Liver (tissue), 3 donors: ENCODE data around the gene UBE2R2.

Experiments used
- ATF3 ChIP-seq: IDR thresholded peaks from 2 replicates; pipeline ENCODE4 v1.6.1; 2016; ENCODE audit warnings: antibody characterized with exemption
- CTCF ChIP-seq: fragments of 150-350 bp; IDR thresholded peaks from 2 replicates; pipeline ENCODE4 v1.5.1; 2017; ENCODE audit warnings: improper control_type of control experiment, low read depth, low read length; ENCODE audit not compliant: missing input control
- EGR1 ChIP-seq, 2 donors: IDR thresholded peaks; 2 replicates each; pipeline ENCODE4 v1.6.1; 2016 to 2018; ENCODE audit warnings: antibody characterized with exemption in 2 of 2, low read depth in 2 of 2
- GABPA ChIP-seq, 2 donors: IDR thresholded peaks in 1 of 2; conservative IDR thresholded peaks in 1 of 2; 2 replicates each; pipeline ENCODE4 v1.6.1; 2016; ENCODE audit warnings: antibody characterized with exemption in 2 of 2, mild to moderate bottlenecking in 1 of 2, moderate library complexity in 1 of 2
- JUND ChIP-seq, 2 donors: IDR thresholded peaks; 2 replicates each; pipeline ENCODE4 v1.6.1; 2016; ENCODE audit warnings: antibody characterized with exemption in 2 of 2
- MAX ChIP-seq: IDR thresholded peaks from 2 replicates; pipeline ENCODE4 v1.6.1; 2016; ENCODE audit warnings: antibody characterized with exemption
- NR2F2 ChIP-seq: IDR thresholded peaks from 2 replicates; pipeline ENCODE4 v1.6.1; 2016; ENCODE audit warnings: antibody characterized with exemption
- RAD21 ChIP-seq, 2 donors: IDR thresholded peaks; 2 replicates each; pipeline ENCODE4 v1.6.1; 2016; ENCODE audit warnings: antibody characterized with exemption in 2 of 2, mild to moderate bottlenecking in 2 of 2
- SP1 ChIP-seq: IDR thresholded peaks from 2 replicates; pipeline ENCODE4 v1.6.1; 2018; ENCODE audit warnings: antibody characterized with exemption, mild to moderate bottlenecking
- TAF1 ChIP-seq: conservative IDR thresholded peaks from 2 replicates; pipeline ENCODE4 v1.6.1; 2016; ENCODE audit warnings: antibody characterized with exemption, mild to moderate bottlenecking
- YY1 ChIP-seq: IDR thresholded peaks from 2 replicates; pipeline ENCODE4 v1.6.1; 2016; ENCODE audit warnings: antibody characterized with exemption, mild to moderate bottlenecking
- ZBTB33 ChIP-seq: IDR thresholded peaks from 2 replicates; pipeline ENCODE4 v1.6.1; 2016; ENCODE audit warnings: antibody characterized with exemption
- TF ChIP-seq, protein P1 (sequence below): IDR thresholded peaks from 2 replicates; pipeline ENCODE4 v1.6.1; 2016; ENCODE audit warnings: antibody characterized with exemption, mild to moderate bottlenecking
- donor health status: healthy.
- donor health status: healthy.

- TF ChIP-seq CTCF (no peak), NR2F2 (no peak), YY1 (no peak), JUND (IDR thresholded peaks at IDR 0.05) (no peak), EGR1 (IDR thresholded peaks at IDR 0.05; ENCODE audit: low read depth in 2 of 2) (no peak), RAD21 (IDR thresholded peaks at IDR 0.05) (no peak), MAX (no peak), GABPA (IDR thresholded peaks at IDR 0.05 in 1 of 2, conservative IDR thresholded peaks at IDR 0.05 in 1 of 2) (no peak), SP1 (no peak), TAF1 (no peak), ZBTB33 (no peak), ATF3 (no peak)
- TF ChIP-seq, protein P1, sequence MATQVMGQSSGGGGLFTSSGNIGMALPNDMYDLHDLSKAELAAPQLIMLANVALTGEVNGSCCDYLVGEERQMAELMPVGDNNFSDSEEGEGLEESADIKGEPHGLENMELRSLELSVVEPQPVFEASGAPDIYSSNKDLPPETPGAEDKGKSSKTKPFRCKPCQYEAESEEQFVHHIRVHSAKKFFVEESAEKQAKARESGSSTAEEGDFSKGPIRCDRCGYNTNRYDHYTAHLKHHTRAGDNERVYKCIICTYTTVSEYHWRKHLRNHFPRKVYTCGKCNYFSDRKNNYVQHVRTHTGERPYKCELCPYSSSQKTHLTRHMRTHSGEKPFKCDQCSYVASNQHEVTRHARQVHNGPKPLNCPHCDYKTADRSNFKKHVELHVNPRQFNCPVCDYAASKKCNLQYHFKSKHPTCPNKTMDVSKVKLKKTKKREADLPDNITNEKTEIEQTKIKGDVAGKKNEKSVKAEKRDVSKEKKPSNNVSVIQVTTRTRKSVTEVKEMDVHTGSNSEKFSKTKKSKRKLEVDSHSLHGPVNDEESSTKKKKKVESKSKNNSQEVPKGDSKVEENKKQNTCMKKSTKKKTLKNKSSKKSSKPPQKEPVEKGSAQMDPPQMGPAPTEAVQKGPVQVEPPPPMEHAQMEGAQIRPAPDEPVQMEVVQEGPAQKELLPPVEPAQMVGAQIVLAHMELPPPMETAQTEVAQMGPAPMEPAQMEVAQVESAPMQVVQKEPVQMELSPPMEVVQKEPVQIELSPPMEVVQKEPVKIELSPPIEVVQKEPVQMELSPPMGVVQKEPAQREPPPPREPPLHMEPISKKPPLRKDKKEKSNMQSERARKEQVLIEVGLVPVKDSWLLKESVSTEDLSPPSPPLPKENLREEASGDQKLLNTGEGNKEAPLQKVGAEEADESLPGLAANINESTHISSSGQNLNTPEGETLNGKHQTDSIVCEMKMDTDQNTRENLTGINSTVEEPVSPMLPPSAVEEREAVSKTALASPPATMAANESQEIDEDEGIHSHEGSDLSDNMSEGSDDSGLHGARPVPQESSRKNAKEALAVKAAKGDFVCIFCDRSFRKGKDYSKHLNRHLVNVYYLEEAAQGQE: no peak
These were observed 1.2 kb upstream of the UBE2R2 start for GRCh38 chr9:33815781-33816180.
